Inflammatory macrophage treated with lipopolysaccharide for 4 hours (primary cell): ENCODE results near the gene CDIP1.
A peak's percentile ranks its signal among the peaks of the same experiment; 100 is the strongest.

Experiments
- DNase-seq: peaks from one replicate; pipeline ENCODE4 v3.0.0-alpha.2; 2020

CDIP1 gene

GRCh38 chr16:4486126-4486893 is 52.3 kb downstream of the CDIP1 start:
- DNase-seq: no peak

DNA sequence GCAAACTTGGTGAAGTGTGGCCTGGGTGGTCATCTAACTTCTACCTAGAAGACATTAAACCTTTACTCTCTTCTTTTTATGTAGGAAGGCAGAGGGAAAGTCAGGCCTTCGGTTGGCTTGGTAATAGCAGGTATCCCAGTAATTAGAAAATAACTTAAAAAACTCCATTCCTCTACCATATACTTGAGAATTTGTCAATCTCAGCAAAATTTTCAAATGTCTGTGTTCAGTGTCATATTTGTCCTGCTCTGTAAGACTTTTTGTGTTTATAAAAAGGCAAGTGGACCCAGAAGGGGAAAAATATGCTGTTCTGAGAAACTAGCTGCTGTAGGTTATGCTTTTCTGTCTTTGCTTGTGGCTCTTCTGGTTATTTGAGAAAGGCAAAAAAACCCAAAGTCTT is 56.6 kb downstream of the CDIP1 start:
- no peak for DNase-seq

DNA sequence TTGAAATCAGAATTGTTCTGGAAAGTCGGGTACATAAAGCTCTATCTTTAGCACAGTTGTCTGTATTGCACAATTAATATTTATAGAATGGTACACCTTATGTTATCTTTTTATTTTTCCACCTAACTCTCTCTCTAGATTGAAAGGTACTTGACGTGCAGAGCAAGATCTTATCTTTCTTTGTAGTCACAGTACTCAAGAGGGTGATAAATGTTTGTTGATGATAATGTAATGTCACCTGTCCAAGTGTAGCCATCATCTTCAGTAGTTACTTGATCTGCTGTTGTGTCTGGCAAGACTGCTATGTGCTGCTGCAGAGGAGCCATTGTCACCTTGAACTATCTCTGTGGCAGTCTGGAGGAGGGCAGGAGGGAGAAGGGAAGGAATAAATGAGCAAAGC is 57.0 kb downstream of the CDIP1 start:
- no peak for DNase-seq

- DNase-seq: peak; percentile 69
Measured at GRCh38 chr16:4477966-4478365, 60.6 kb downstream of the CDIP1 start.

- peak; percentile 92 for DNase-seq
Measured at GRCh38 chr16:4475880-4476788, 62.4 kb downstream of the CDIP1 start, which contains the start of gene HMOX2. Gene HMOX2, plus strand, starts transcription at chr16:4476398. Its CDS starts 29,127 bp downstream, at chr16:4505525.

DNA sequence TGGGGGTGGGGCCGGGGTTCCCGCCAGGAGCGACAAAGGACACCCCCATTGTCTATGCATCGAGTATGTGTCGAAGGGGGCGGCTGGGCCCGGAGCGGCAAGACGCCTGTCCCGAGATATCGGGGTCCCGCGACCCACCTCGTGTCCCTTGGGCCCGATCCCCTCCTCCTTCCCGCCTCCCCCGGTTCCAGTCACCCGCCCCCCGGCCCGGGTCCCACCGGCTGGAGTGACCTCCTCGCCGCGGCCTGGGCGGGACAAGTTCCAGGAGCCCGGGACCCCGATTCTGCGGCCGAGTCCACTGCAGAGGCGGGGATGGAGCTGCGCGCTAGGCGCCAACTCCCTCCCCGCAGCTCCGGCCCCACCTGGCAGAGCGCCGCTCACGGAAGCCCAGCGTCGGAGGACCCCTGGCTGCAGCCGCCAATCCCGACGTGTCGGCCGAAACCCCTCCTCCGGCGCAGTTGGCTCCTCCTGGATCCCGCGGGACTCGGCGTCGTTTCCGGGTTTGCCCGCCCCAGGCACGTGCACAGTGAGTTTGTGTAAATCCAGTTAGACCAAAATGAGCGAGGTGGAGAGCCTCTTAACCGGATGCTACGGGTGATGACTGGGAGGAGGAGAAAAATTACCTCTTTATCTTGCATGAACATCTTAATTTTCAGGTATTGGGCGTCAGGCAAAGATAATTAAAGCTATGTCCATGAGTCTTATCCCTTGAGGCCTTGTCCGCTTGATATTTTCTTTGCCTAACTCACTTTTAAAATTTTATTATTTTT is 64.2 kb downstream of the CDIP1 start, which contains the start of gene NMRAL1:
Gene NMRAL1 (minus strand): TSS at position 434 of the 770 bp plus-strand sequence. CDS start 493 bp downstream, outside the sequence.
- peak; percentile 89 for DNase-seq

- DNase-seq: peak; percentile 9
Measured at GRCh38 chr16:4472880-4473279, 65.7 kb downstream of the CDIP1 start.

GRCh38 chr16:4471869-4472268 is 66.7 kb downstream of the CDIP1 start:
- DNase-seq: no peak

GRCh38 chr16:4468972-4469371 is 69.6 kb downstream of the CDIP1 start:
- DNase-seq: no peak

DNA sequence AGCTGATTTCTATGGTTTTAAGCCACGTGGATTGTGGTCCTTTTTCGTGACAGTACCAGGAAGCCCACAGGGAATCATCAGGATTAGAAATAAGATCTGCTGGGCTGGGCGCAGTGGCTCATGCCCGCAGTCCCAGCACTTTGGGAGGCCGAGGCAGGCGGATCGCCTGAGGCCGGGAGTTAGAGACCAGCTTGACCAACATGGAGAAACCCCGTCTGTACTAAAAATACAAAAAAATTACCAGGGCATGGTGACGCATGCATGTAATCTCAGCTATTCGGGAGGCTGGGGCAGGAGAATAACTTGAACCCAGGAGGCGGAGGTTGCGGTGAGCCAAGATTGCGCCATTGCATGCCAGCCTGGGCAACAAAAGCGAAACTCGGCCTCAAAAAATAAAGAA is 70.7 kb downstream of the CDIP1 start:
- no peak for DNase-seq

- no peak for DNase-seq
Measured at GRCh38 chr16:4465977-4466779, 72.4 kb downstream of the CDIP1 start.

DNA sequence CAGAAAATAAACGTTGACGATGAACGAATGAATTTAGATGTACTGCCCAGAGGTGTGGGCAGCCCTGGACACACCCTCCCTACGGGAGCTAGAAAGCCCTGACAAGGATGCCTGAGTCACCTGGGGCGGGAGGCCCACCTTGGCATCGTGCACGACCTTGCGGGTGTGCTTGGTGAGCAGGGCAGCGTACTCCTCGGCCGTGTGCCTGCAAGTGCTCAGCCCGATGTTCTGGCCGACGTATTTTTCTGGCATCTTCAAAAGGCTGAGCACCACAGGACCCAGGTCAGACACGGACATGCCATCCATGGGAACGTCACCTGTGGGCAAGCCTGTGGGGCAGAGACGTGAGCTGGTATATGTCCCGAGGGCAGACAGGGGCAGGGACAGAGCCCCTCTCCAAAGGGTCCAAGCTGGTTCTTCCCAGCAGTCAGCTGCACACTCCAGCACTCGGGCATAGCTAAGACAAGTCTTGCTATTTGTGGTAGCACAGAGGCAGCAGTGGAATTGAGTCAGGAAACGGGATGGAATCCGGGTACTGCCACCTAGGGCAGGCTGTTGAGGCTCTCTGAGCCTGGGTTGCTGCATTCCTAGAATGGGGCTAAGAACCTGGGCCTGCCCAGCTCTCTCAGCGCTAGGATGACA is 74.9 kb downstream of the CDIP1 start:
- no peak for DNase-seq

DNA sequence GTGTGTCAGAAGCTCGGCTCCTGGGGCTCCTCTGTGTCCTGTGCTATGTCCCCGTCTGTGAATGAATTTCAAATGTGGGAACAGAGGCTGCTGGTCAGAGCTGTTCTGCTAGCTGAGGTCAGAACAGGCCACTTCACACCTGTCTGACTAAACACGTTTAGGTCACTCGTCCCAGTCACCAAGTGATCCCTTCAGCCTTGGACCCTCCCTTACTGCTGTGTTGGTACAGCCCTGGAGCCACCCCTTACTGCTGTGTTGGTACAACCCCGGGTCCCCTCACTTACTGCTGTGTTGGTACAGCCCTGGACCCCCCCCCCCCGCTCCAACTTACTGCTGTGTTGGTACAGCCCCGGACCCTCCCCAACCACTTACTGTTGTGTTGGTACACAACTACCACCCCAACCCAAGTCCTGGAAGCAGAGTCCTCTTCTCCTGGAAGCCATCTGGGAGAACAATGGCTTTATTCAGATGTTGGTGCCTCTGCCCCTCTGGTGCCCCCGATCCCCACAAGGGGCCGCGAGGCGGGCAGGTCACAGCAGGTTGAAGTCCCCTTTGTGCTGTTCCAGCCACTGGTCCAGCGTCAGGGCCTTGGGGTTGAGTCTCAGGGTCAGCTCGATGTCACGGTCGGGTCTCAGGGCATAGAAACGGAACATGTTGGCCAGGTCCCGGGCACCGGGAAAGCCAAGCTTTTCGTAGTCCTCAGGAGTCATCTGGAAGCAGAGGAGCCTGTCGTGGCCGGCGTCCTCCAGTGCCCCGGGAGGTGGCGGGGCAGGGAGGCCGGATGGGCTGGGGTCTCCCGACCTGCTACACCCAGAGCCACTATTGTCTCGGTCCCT is 77.1 kb downstream of the CDIP1 start:
- no peak for DNase-seq

DNA sequence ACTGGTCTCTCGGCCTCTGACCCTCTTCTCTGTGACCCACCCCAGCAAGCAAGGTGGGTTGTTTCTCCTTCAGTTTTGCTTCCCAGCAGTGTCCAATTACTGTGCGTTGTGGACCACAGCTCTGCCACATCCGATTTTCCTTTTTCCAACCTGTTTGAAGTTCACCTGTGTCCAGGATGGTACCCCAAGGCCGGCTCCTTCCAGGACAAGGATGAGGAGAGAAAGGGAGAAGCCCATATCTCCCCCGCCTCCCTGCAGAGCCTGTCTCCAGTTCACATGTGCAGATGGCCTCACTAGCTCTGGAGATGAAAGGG is 77.7 kb downstream of the CDIP1 start:
- DNase-seq: no peak
